ENCODE measurements around the gene CCND3. TPM values are rescaled to one million over a fixed set of nuclear protein-coding genes. Genes with fewer than 3 reads are reported as not detected.

CCND3 gene
- total and polyA plus RNA-seq, 2 donors from 2014 or later = 42.1 to 139 TPM

- Histone ChIP-seq H3K4me3 (ENCODE audit: low read length in 3 of 3) (peak overlapping the region in 1 of 3 donors; percentile 6), H3K9me3 (ENCODE audit: control insufficient read depth in 2 of 3, insufficient read depth in 1 of 3, low read length in 3 of 3) (no peaks in the 10 kb centered on the region), H3K27ac (ENCODE audit: low read depth in 2 of 2, low read length in 2 of 2) (no peak overlapping the region), H3K36me3 (ENCODE audit: control insufficient read depth in 2 of 3, insufficient read depth in 3 of 3, low read length in 3 of 3) (no peaks in the 10 kb centered on the region), H3K9ac (ENCODE audit: low read length in 3 of 3) (no peak overlapping the region), H3K4me1 (ENCODE audit: control insufficient read depth in 2 of 3, insufficient read depth in 2 of 3, low read depth in 1 of 3, low read length in 3 of 3) (peaks cover 0 to 9% (median 0%) of the 10 kb centered on the region in 3 donors), H3K27me3 (ENCODE audit: control insufficient read depth, insufficient read depth, low read length) (no peaks in the 10 kb centered on the region)
- intact Hi-C loops (cut with DNase I) = no loop called here
- FAIRE-seq (no peak), DNase-seq (no peak)
- TF ChIP-seq CTCF (IDR thresholded peaks at IDR 0.05; ENCODE audit: borderline replicate concordance, extremely low read depth, insufficient read depth) = no peak
Measured at GRCh38 chr6:41964201-41964887, 22.7 kb upstream of the CCND3 start.

- Histone ChIP-seq H3K27ac (ENCODE audit: low read depth in 2 of 2, low read length in 2 of 2) (no peak overlapping the region), H3K4me3 (ENCODE audit: low read length in 3 of 3) (no peak overlapping the region), H3K9ac (ENCODE audit: low read length in 3 of 3) (no peak overlapping the region), H3K36me3 (ENCODE audit: control insufficient read depth in 2 of 3, insufficient read depth in 3 of 3, low read length in 3 of 3) (no peaks in the 10 kb centered on the region), H3K27me3 (ENCODE audit: control insufficient read depth, insufficient read depth, low read length) (no peaks in the 10 kb centered on the region), H3K9me3 (ENCODE audit: control insufficient read depth in 2 of 3, insufficient read depth in 1 of 3, low read length in 3 of 3) (no peaks in the 10 kb centered on the region), H3K4me1 (ENCODE audit: control insufficient read depth in 2 of 3, insufficient read depth in 2 of 3, low read depth in 1 of 3, low read length in 3 of 3) (peaks cover 0 to 9% (median 0%) of the 10 kb centered on the region in 3 donors)
- TF ChIP-seq CTCF (IDR thresholded peaks at IDR 0.05; ENCODE audit: borderline replicate concordance, extremely low read depth, insufficient read depth) = no peak
- no peak for FAIRE-seq
- DNase-seq = no peak
- intact Hi-C loops (cut with DNase I) = no loop called here
Measured at GRCh38 chr6:41963371-41963770, 21.8 kb upstream of the CCND3 start.

GRCh38 chr6:41960028-41960427 is 18.4 kb upstream of the CCND3 start:
- no peak for FAIRE-seq
- Histone ChIP-seq H3K27me3 (ENCODE audit: control insufficient read depth, insufficient read depth, low read length) (no peaks in the 10 kb centered on the region), H3K4me3 (ENCODE audit: low read length in 3 of 3) (no peak overlapping the region), H3K9ac (ENCODE audit: low read length in 3 of 3) (no peak overlapping the region), H3K27ac (ENCODE audit: low read depth in 2 of 2, low read length in 2 of 2) (no peak overlapping the region), H3K9me3 (ENCODE audit: control insufficient read depth in 2 of 3, insufficient read depth in 1 of 3, low read length in 3 of 3) (no peaks in the 10 kb centered on the region), H3K4me1 (ENCODE audit: control insufficient read depth in 2 of 3, insufficient read depth in 2 of 3, low read depth in 1 of 3, low read length in 3 of 3) (no peaks in the 10 kb centered on the region), H3K36me3 (ENCODE audit: control insufficient read depth in 2 of 3, insufficient read depth in 3 of 3, low read length in 3 of 3) (no peaks in the 10 kb centered on the region)
- intact Hi-C loops (cut with DNase I) = no loop called here
- DNase-seq = no peak
- no peak for TF ChIP-seq CTCF (IDR thresholded peaks at IDR 0.05; ENCODE audit: borderline replicate concordance, extremely low read depth, insufficient read depth)
